ENCODE data around the gene NR2C2AP.
A peak's percentile ranks its signal among the peaks of the same experiment; 100 is the strongest.
"Not testable (repeated sequence)": the region's sequence is repeated elsewhere in the genome, so short reads cannot be mapped to it uniquely, and the experiment has no call there.

Gene NR2C2AP, protein sequence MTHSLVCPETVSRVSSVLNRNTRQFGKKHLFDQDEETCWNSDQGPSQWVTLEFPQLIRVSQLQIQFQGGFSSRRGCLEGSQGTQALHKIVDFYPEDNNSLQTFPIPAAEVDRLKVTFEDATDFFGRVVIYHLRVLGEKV

GRCh38 chr19:19203012-19203856 lies at the start of gene NR2C2AP:
NR2C2AP (minus strand) TSS chr19:19203414; CDS start chr19:19203060, 354 bp downstream.
- peak; percentile 67 for DNase-seq (ENCODE audit: low read depth)

DNA sequence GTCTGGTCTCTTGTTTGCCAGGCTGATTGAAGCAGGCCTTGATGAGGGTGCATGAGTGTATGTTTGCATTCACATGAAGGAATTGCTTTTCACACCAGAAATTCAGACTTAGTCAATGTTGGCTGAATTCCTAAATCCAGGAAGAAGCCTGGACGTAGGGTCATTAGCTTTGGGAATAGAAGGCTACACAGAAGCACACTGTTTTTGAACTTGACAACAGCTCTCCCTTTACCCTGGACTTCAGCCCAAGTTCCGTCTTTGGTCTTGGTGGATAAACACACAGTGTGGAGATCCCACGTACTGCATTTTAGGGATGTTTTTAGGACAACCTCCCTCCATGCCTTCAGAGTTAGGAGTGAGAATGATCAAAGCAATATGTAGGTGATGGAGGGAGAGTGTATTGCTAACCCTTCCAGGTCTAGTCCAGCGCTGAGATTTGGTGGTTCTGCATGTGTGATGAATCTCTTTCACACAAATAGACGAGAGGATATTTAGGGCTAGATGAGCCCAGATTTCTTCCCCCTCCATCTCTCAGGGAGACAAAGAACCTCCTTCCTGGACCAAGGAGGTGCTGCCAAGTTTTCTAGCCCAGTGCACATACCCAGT lies 47.1 kb upstream of the NR2C2AP start:
- DNase-seq (ENCODE audit: low read depth): no peak

DNA sequence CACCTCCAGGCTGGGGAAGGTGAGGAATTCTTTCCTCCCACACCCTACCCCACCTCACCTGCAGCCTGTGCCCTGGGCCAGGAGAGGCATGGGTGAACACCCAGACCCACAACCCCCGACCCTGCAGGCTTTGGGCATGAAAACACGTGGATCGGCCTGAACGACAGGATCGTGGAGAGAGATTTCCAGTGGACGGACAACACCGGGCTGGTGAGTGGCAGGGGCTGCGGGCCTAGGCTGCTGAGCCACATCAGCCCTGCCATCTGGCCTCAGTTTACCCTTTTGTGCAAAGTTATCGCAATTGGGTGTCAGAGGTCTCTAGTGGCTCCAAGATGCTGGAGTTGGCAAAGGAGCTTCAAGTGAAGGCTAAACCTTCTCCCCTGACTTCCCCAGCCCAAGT lies 37.3 kb upstream of the NR2C2AP start:
- DNase-seq (ENCODE audit: low read depth): no peak

DNA sequence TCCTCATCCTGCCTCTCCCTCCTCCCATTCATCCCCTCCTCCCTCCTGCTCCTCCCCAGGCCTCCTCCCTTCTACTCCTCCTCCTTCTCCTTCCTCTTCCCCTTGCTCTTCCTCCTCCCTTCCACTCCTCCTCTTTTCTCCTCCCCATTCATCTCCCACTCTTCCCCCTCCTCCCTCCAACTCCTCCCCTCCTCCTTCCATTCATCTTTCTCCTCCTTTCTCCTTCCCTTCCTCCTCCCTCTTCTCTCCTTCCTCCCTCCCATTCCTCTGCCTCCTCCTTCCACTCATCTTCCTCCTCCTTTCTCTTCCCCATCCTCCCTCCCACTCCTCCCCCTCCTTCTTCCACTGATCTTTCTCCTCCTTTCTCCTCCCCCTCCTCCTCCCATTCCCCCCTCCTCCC lies 36.5 kb upstream of the NR2C2AP start:
- DNase-seq (ENCODE audit: low read depth): no peak

DNA sequence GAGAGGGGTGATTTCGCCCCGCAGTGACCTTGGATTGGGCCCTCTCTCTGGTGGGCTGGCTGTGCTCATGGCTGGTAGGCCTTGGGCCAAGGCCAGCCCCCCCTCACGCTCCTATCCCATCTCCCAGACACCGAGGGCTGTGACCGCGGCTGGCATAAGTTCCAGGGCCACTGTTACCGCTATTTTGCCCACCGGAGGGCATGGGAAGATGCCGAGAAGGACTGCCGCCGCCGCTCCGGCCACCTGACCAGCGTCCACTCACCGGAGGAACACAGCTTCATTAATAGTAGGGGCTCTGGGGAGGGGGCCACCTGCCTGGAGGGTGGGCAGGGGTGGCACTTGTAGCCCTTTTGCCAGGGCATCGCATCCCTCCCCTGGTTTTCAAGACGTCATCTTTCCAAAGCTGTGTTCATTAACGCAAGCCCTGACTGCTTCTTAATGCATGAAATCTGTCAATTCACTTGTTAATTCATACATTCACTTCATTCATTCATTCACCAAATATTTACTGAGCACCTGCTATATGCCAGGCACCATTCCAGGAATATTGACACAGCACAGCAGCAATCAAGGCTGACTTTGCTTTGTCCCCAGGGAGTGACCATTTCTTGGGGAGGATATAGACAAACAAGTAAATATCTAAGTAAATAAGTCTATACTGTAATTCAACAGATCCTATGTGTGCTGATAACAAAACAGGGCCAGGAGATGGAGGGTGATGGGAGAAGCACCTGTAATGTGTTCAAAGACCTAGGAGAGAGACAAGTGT lies 35.1 kb upstream of the NR2C2AP start:
- DNase-seq (ENCODE audit: low read depth): no peak

DNA sequence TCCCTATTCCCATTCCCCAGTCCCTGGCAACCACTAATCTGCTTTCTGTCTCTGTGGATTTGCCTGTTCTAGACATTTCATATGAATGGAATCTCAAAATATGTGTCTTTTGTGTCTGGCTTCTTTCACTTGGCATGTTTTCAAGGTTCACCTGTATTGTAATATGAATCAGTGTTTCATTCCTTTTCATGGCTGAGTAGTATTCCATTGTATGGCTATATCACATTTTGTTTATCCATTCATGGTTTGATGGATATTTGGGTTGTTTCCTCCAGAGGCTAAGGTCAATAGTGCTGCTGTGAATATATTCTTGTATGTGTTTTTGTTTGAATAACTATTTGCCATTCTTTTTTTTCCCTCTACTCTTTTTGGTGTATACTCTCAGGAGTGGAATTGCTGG lies 33.0 kb upstream of the NR2C2AP start:
- DNase-seq (ENCODE audit: low read depth): no peak

- no peak for DNase-seq (ENCODE audit: low read depth)
These were observed 31.1 kb upstream of the NR2C2AP start for GRCh38 chr19:19234220-19234816.

DNA sequence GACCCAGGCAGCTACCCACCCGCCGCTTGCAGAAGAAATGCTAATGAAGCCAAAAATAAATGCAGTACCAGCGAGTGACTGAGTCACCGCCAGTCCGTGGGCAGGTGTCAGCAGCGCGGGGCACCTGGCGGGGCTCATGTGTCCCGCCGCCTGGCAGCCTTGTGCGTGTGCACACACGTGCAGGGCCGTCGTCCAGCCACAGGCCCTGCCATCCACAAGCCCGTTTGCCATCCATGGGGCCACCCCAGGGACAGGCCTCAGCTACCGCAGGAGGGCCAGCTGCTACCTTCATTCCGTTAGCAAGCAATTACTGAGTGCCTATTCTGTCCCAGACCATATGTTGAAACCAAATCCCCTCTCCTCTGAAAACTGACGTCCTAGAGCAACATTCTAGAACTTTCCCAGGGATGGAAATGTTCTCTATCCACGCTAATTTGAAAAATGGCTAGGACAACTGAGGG lies 29.1 kb upstream of the NR2C2AP start:
- DNase-seq (ENCODE audit: low read depth): no peak

DNA sequence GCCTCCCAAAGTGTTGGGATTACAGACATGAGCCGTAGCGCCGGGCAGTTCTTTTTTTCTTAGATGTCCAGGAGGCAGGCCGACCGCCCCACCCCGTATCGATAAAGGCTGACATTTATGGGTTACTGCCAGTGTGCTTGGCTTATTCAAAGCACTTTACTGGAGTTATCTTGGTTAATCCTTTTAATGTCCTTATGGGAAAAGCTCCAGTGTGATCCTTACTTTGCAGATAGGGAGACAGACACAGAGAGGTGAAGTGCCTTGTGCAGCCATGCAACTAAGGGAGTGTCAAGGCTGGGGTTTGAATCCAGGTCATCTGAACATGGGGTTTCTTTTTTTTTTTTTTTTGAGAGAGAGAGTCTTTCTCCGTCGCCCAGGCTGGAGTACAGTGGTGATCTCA lies 27.8 kb upstream of the NR2C2AP start:
- DNase-seq (ENCODE audit: low read depth): no peak

DNA sequence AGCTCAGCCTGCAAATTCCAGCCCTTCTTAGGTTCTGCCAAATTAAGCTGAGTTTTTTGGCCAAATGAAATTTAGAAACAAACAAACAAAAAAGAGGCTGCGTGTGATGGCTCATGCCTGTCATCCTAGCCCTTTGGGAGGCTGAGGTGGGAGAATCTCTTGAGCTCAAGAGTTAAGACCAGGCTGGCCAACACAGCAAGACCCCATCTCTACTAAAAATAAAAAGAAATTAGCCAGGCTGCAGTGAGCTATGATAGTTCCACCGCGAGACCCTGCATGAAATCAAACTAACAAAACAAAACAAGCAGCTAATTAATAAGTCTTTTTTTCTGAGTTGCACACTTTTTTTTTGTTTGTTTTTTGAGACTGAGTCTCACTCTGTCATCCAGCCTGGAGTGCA lies 26.5 kb upstream of the NR2C2AP start:
- DNase-seq (ENCODE audit: low read depth): no peak

DNA sequence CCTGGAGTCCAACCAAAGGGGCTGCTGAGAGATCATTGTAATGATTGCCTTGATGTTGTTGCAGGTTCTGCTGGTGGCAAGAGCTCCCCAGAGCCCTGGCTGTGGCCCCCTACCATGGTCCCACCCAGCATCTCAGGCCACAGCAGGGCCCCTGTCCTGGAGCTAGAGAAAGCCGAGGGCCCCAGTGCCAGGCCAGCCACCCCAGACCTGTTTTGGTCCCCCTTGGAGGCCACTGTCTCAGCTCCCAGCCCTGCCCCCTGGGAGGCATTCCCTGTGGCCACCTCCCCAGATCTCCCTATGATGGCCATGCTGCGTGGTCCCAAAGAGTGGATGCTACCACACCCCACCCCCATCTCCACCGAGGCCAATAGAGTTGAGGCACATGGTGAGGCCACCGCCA lies 24.0 kb upstream of the NR2C2AP start:
- DNase-seq (ENCODE audit: low read depth): no peak

- DNase-seq (ENCODE audit: low read depth): no peak
These were observed 23.4 kb upstream of the NR2C2AP start for GRCh38 chr19:19226663-19227062.

GRCh38 chr19:19226204-19226603 lies 23.0 kb upstream of the NR2C2AP start:
- DNase-seq (ENCODE audit: low read depth): no peak

GRCh38 chr19:19224852-19225494 lies 21.8 kb upstream of the NR2C2AP start:
- DNase-seq (ENCODE audit: low read depth): peak; percentile 26

- DNase-seq (ENCODE audit: low read depth): no peak
These were observed 21.1 kb upstream of the NR2C2AP start for GRCh38 chr19:19224150-19224851.

GRCh38 chr19:19223636-19224035 lies 20.4 kb upstream of the NR2C2AP start:
- DNase-seq (ENCODE audit: low read depth): no peak

GRCh38 chr19:19223060-19223459 lies 19.8 kb upstream of the NR2C2AP start:
- no peak for DNase-seq (ENCODE audit: low read depth)

GRCh38 chr19:19221000-19221399 lies 17.8 kb upstream of the NR2C2AP start:
- DNase-seq (ENCODE audit: low read depth): not testable (repeated sequence)

- DNase-seq (ENCODE audit: low read depth): no peak
These were observed 15.7 kb upstream of the NR2C2AP start for GRCh38 chr19:19218911-19219310.

GRCh38 chr19:19217099-19217498 lies 13.9 kb upstream of the NR2C2AP start:
- no peak for DNase-seq (ENCODE audit: low read depth)

GRCh38 chr19:19215792-19216191 lies 12.6 kb upstream of the NR2C2AP start:
- no peak for DNase-seq (ENCODE audit: low read depth)

Measured in GM04504 (cell line).